ENCODE measurements around the gene FAM13A.
"Not testable (repeated sequence)": the region's sequence is repeated elsewhere in the genome, so short reads cannot be mapped to it uniquely, and the experiment has no call there.

The FAM13A gene

DNA sequence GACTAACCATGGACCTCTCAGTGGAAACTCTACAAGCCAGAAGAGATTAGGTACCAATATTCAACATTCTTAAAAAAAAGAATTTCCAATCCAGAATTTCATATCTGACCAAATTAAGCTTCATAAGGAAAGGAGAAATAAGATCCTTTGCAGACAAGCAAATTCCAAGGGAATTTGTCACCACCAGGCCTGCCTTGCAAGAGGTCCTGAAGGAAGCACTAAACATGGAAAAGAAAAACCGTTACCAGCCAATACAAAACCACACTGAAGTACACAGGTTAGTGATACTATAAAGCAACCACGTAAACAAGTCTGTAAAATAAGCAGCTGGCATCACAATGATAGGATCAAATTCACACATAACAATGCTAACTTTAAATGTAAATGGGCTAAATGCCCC is 156.6 kb downstream of the FAM13A start:
- DNase-seq (ENCODE audit: low spot score), result no peak

DNA sequence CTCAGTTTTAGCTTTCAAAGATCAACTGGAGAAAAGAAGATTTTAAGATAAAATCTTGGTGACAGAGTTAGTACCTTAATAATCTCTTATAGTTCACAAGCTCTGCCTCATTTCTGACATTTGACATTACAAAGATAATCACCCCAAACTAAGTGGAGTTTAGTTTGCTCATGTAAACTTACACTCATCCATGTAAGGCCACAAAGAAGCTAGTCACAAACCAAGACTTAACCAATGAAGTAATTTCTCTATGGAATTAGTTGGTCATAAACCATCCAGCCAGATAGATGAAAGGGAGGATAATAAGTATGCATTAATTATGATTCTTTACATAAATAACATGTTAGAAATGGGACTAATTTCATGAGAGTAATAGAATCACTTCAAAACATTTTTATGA is 159.2 kb downstream of the FAM13A start:
- DNase-seq (ENCODE audit: low spot score), result no peak

DNA sequence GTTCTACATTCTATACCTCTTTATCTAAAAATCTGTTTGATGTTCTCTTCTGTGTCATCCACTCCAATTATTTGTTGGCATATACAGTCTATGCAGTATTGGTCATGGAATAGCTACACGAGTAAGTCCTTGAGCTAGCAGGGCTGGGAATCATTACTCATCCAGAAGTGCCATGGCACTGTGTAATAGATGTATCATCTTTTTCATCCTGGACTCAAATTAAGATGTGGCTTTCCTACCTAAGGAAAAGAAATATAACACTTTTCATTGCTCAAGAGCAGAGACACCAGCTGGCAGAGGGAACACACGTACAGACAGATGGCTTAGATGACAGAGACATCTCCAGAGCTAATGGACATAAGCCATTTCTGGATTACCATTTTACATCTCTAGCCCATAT is 159.8 kb downstream of the FAM13A start:
- no peak for DNase-seq (ENCODE audit: low spot score)

DNA sequence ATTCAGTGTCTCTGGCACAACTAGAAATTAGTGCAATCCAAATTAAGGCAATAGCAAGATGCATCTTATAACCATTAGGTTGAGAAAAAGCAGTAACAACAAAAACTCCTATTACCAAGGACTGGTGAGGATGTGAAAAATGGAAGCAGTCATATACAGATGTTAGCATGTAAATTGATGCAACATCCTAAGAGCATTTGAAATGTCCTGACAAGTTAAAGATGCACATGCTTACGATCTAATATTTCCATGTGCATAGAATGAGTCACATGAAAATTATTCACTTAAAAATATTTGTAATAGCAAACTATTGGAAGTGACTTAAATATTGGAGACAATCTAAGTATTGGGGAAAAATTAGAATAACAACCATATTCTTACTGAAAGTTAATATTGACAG is 163.0 kb downstream of the FAM13A start:
- no peak for DNase-seq (ENCODE audit: low spot score)

DNA sequence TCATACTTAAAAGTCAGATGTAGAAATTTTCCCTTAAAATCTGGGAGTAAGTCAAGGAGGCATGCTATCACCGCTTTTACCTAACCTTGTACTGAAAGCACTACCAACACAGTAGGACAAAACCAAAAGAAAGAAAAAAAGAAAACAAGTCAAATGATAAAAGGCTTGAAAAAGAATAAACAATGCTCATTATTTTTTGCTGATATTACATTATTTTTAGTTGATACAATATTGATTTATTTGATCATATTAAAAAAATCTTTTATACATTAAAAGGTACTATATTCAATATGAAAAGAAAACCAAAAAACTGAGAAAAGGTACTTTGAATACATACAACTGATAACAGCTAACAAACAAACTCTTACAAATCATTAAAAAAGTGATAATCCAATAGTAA is 164.3 kb downstream of the FAM13A start:
- no peak for DNase-seq (ENCODE audit: low spot score)

DNA sequence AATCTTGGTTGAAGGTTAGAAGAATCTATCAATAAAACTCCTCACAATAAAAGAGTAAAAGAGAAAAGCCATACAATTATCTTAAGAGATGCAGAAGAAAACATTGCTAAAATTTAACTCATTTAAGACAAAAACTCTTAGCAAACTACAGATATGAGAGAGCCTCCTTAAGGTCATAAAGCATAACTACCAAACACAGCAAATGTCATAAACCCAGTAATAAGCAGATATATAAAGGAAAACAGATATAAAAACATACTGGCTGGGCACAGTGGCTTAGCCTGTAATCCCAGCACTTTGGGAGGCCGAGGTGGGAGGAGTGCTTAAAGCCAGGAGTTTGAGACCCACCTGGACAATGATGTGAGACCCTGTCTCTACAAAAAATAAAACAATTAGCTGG is 165.3 kb downstream of the FAM13A start:
- no peak for DNase-seq (ENCODE audit: low spot score)

DNA sequence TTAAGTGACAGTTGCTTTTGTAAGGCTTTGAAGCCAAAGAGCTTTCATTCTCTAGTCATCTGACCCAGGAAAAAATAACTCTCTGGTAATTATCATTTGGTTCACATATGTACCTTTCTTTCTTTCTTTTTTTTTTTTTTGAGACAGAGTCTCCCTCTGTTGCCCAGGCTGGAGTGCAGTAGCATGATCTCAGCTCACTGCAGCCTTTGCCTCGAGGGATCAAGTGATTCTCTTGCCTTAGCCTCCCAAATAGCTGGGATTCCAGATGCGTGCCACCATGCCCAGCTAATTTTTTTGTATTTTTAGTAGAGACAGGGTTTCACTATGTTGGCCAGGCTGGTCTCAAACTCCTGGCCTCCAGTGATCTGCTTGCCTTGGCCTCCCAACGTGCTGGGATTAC is 169.6 kb downstream of the FAM13A start:
- not testable (repeated sequence) for DNase-seq (ENCODE audit: low spot score)

DNA sequence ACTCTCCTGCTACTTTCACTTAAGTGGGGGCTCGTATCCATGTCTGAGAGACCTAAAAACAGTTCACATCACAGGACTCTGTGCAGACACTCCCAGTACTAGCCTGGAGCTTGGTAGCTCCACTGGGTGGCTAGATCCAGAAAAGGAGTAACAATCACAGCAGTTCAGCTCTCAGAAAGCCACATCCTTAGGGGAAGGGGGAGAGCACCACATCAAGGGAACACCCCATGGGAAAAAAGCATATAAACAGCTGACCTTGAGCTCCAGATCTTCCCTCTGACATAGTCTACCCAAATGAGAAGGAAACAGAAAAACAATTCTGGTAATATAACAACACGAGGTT is 175.8 kb downstream of the FAM13A start:
- DNase-seq (ENCODE audit: low spot score), result no peak

DNA sequence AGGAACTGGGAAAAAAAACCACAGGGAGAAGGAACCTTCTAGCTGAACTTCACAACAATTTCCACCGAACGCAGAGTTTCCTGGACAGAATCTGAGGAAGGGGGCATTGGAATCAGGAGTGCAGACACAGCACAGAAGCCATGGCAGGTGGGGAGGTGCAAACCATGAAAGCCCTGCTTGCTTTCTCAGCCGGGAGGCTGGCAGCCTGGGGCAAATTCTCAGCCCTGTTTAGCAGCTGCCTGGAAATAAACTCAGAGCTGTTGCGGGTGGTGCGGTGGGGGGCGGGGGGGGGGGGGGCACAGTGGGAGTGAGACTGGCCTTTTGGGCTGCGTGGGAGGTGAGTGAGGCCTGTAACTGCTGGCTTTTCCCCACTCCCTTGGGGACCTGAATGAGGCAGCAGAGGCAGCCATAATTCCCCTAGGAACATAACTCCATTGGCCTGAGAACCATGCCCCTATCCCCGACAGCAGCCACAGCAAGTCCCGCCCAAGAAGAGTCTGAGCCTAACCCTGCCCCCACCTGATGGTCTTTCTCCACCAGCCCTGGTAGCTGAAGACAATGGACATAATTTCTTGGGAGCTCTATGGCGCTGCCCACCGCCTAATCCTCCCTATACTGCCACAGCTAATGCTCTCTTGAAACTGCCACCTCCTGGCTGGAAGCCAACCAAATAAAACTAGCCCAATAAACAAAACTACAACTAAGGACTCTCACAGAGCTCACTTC is 176.3 kb downstream of the FAM13A start:
- DNase-seq (ENCODE audit: low spot score), result no peak

DNA sequence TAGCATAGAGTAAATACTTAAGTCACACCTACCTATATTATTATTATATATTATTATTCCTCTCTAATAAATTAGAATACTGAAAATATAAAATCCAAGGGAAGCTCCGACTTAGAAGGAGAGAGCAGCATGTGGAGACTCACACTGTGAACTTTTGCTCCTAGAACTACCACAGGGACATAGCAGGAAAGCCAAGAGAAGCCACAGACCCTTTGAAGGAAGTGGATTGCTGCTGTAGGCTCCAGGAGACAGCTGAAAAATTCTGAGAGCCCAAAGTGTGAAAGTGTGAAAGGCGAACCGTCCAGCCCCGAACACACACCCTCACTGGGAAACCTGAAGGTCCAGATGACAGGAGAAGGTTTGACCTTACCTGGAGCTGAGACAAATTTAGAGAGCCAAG is 177.0 kb downstream of the FAM13A start:
- no peak for DNase-seq (ENCODE audit: low spot score)

DNA sequence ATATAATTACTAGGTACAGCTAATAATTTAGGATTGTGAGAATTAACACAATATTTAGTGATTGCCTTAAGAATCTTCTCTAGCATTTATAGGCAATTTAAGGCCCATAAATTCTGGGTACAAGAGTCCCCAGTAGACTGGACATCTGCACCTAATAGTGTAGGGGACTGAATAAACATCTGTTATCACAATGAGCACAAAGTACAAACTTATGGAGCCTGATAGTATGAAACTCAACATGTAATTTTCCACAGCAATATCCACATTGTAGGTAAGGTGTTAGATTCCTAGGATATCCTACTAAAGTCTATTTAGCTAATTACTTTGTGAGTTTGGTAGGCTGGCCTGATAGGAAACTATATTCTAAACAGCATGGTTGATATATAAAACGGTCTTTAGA is 178.3 kb downstream of the FAM13A start:
- no peak for DNase-seq (ENCODE audit: low spot score)

DNA sequence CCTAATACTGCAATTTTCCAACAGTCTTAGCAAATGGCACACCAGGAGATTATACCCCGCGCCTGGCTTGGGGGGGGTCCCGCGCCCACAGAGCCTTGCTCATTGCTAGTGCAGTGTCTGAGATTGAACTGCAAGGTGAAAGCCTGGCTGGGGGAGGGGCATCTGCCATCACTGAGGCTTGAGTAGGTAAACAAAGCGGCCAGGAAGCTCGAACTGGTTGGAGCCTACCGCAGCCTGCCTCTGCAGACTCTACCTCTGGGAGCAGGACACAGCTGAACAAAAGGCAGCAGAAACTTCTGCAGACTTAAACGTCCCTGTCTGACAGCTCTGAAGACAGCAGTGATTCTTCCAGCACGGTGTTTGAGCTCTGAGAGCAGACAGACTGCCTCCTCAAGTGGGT is 186.6 kb downstream of the FAM13A start:
- DNase-seq (ENCODE audit: low spot score), result no peak

DNA sequence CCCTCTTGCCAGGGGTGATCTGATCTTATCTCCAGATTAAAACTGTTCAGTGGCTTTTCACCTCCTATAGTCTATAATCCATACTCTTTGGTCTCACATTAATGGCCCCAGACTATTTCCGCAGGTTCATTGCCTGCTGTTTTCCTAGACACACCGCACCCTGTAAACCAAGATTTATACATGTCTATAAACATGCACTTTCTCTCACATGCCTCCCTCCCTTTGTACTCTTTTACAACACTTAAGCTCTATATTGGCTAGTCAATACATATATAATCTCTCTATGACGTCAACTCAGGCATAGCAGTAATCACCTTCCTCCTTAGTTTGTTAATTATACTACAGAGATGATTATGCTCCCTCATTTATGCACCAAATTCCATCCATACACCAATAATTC is 188.5 kb downstream of the FAM13A start:
- no peak for DNase-seq (ENCODE audit: low spot score)

DNA sequence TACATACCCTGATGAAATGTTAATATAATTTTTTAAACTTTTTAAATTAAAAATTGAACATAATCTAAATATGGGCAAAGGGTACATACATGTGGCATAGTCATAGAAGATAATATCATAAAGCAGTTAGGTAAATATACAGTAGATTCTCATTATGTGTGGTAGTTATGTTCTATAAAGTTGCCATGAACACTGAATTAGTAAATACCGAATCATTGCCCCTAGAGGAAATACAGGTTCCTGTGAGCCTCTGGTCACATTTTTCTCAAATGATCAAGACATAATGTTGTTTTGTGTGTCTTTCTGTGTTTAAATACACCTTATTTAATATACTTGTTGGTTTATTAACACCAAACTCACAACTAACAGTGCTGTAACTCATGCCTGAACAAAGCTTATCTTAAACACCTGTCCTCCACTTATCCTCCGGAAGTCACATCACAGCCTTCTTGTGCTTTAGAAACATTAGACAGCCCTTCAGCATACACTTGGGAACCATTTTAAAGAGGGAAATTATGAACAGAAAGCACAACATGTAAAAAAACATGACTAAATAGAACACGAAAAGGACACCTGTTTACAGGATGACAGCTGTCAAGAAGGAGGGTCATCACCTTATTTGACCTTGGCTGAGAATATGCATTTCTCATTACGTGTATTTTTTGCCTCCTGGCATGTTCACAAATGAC is 190.0 kb downstream of the FAM13A start:
- DNase-seq (ENCODE audit: low spot score), result no peak

DNA sequence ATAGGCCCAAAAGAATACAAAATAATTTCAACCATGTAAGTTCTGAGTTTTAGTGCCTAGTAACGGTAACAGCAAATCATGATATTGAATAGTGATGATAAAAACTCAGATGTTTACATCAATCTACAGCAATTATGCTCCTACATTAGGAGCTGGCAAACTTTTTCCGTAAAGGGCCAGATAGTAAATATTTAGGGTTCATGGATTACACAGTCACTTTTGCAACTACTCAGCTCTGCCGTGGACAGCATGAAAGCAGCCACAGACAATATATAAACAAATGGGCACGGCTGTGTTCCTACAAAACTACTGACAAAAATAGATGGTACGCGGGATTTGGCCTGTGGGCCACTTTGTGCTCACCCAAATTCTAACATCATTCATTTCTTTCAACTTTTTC is 191.5 kb downstream of the FAM13A start:
- DNase-seq (ENCODE audit: low spot score), result no peak

DNA sequence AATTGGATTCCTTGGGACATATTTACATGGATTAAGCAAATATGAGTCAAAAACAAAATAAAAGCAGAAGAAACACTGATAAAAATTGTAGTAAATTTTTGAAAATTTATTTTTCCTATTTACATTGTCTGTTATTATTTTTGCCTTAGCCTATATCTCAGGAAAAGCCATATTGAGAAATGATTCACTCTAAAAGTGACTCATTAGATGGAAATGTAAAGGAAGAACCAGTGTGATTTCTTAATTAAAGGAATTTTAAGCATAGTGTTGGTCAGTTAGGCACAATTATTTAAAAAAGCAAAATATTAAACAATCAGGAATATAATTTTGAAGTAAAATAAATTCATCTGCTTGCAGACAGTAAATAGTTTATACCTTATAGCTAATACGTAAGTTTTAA is 191.9 kb downstream of the FAM13A start:
- DNase-seq (ENCODE audit: low spot score), result no peak

DNA sequence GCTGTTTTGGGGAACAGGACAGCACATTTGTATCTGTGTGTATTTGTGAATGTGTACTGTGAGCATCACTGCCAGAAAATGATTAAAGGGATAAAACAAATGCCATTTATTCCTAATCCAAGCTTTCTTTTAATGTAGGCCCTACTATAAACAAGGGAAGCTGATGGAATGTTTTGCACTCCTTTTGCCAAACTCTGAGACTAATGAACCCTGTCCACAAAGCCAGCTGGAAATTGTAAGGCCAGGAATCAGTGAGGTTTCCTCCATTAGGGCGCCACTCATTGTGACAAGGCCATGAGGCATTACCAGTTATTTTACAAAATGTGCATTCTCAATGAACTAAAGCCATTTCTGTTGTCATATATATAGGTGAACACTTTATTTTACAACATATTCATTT is 196.4 kb downstream of the FAM13A start:
- DNase-seq (ENCODE audit: low spot score), result no peak

DNA sequence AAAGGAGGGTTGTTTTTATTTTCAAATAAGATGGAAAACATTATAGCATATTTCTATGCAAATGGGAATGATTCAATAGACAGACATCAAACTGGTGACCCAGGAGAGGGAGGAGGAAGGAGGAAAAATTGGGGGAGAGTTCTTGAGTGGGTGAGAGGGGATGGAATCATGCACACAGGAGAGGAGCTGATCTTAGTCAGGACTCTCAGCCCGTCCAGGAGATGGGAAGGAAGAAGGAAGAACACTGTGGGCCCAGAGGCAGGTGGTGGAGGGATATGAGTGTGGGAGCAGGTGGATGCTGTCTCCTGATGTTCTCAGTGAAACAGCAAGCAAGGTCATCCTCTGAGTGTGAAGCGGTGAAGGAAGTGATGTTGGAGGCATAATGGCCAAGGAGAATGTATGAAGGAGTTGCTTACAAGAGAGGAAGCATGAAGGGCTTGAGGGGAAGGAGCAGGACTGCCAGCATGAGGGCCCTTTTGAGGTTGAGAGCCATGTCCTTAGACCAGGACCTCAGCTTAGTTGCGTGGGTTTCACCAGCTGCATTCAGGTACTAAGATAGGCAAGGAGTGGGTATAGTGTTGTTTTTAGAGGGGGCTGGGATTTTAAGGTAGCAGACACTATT is 197.7 kb downstream of the FAM13A start:
- no peak for DNase-seq (ENCODE audit: low spot score)

DNA sequence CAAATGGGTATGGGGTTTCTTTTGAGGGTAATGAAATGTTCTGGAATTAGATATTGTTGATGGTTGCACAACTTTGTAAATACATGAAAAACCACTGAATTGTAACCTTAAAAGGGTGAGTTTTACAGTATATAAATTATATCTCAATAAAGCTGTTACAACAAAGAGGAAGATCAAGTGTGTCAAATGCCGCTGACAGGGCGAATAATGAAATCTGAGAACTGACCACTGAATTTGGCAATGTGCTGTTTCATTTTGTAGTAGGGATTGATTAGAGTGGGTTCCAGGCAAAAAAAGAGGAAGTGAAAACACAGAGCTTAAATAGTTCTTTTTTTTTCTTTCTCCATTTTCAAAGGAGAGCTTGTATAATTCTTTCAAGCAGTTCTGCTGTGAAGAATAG is 198.2 kb downstream of the FAM13A start:
- DNase-seq (ENCODE audit: low spot score), result no peak

DNA sequence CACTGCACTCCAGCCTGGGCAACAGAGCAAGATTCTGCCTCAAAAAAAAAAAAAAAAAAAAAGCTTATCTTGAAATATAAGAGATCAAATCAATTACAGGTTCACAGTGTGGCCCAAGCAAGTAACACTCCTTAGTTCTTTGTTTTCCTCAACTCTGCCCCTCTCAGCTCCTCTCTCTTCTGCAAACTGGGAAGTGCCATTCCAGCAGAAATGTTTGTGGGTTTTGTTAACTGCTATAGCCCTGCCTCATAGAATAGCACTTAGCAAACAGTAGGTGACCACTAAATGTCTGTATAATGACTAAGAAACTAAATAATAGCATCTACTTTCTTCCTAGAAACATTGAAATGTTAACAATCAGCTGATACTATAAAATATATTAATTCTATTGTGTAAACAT is 199.4 kb downstream of the FAM13A start:
- no peak for DNase-seq (ENCODE audit: low spot score)

DNA sequence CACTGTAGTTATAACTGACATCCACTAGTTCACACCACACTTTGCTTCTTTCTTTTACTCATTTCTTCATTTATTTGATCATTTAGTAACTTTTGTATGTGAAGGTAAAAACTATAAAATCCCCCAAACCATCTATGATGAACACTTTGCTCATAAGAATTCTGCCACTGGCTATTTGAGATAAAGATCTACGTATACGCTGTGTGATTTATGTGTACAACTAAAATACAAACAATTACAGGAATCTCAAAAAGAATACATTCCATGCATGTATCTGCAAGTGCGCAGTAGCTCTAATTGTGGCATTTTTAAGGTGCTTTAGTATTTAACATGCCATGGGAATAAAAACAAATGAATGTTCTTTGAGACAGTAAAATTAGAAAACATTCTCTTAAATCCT is 202.5 kb downstream of the FAM13A start:
- DNase-seq (ENCODE audit: low spot score), result no peak

DNA sequence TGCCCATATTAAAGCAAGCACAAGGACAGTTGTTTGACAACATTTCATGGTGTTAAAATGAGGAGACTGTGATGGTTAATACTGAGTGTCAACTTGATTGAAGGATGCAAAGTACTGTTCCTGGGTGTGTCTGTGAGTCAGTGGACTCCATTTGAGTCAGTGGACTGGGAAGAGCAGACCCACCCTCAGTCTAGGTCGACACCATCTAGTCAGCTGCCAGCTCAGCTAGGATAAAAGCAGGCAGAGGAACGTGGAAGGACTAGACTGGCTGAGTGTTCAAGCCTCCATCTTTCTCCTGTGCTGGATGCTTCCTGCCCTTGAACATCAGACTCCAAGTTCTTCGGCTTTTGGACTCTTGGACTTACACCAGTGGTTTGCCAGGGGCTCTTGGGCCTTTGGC is 203.4 kb downstream of the FAM13A start:
- DNase-seq (ENCODE audit: low spot score), result not testable (repeated sequence)

DNA sequence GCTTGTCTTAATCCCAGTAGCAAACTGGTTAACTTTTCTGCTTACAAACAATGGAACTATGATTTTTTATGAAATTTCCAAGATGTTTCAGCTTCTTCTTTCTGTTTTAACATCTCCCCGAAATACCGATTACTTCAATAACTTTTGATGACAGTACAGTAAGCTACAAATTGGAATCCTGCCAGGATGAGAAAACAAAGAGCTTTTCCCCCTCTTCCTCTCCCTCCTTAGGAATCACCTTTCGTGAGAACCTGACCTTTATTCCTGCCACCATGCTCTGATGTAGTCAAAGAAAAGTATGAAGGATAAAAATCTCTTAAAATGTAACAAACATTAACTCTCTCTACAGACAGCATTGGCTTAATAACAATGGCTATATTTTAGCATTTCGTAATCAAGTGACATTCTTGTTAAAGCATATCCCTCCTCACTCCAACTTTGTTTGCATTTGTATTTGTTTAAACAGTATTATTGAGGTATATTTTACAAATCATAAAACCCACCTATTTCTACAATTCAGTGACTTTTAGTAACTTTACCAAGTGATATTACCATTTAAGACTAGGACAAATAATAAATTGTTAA is 210.7 kb downstream of the FAM13A start:
- no peak for DNase-seq (ENCODE audit: low spot score)
